ENCODE results near the gene TMEM231. TPM values are rescaled to one million over a fixed set of nuclear protein-coding genes. Genes with fewer than 3 reads are reported as not detected.
A peak's percentile ranks its signal among the peaks of the same experiment; 100 is the strongest.
"Not testable (repeated sequence)": the region's sequence is repeated elsewhere in the genome, so short reads cannot be mapped to it uniquely, and the experiment has no call there.

Gene TMEM231
- total RNA-seq, 1 experiment from 2014 or later, result 6.0 TPM

GRCh38 chr16:75573955-75574354, 17.9 kb upstream of the TMEM231 start:
- Histone ChIP-seq H3K27me3 (no peaks in the 10 kb centered on the region), H3K9me3 (no peaks in the 10 kb centered on the region), H3K36me3 (peaks cover 6% of the 10 kb centered on the region), H3K4me3 (no peak overlapping the region)
- no peak for DNase-seq

DNA sequence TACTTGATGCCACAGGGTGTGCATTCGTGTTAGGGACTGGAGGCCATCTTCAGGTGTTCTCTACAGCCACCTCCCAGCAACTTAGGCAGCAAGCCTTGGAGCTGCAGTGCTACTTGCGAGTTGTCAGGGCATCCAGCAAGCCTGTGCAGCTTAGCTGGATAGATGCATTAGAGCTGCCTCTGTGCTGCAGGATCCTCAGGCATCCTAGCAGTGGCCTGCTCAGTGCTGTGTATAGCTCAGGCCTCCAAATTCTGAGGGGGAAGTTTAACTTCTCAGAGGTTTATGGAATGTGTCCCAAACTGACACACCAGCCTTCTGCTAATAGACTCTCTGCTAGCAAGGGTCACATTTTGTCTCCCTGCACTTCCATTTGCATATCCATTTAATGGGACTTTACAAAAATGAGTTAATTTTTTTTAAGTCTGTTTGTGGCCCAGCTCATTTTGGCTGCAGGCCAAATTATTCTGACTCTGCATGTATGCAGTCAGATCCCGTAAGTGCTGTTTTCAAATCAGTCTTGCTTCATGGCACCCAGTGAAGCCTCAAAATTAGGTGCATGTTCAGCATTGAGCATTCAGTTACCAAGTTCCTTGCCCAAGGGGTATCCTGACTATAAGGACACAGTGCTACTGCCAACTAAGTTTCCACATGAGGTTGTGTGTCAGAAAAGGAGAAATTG, 17.0 kb upstream of the TMEM231 start:
- Histone ChIP-seq H3K9me3 (no peaks in the 10 kb centered on the region), H3K36me3 (peaks cover 10% of the 10 kb centered on the region), H3K27me3 (no peaks in the 10 kb centered on the region), H3K4me3 (no peak overlapping the region)
- DNase-seq, result no peak

- Histone ChIP-seq H3K27me3 (no peaks in the 10 kb centered on the region), H3K36me3 (peaks cover 13% of the 10 kb centered on the region), H3K9me3 (no peaks in the 10 kb centered on the region), H3K4me3 (no peak overlapping the region)
- DNase-seq, result no peak
These were observed 14.5 kb upstream of the TMEM231 start for GRCh38 chr16:75570396-75571065.

GRCh38 chr16:75567911-75568310, 11.9 kb upstream of the TMEM231 start:
- no peak overlapping the region for H3K4me3 ChIP-seq
- H3K36me3 ChIP-seq, result peaks cover 13% of the 10 kb centered on the region
- H3K9me3 ChIP-seq, result no peaks in the 10 kb centered on the region
- DNase-seq, result no peak
- H3K27me3 ChIP-seq, result no peaks in the 10 kb centered on the region

GRCh38 chr16:75566758-75567255, 10.8 kb upstream of the TMEM231 start:
- Histone ChIP-seq H3K9me3 (no peaks in the 10 kb centered on the region), H3K36me3 (peaks cover 10% of the 10 kb centered on the region), H3K4me3 (peak overlapping the region; percentile 72), H3K27me3 (no peaks in the 10 kb centered on the region)
- no peak for DNase-seq

GRCh38 chr16:75566040-75566757, 10.1 kb upstream of the TMEM231 start, which contains the start of gene GABARAPL2:
Gene GABARAPL2, plus strand, starts transcription at chr16:75566379. Its CDS starts 108 bp downstream, at chr16:75566487.
- H3K4me3 ChIP-seq, result peak within 1 kb of the TSS; percentile 72
- H3K27me3 ChIP-seq, result no peaks in the 10 kb centered on the region; the same call in 1 of the 2 replicates
- peaks cover 10% of the 10 kb centered on the region for H3K36me3 ChIP-seq
- H3K9me3 ChIP-seq, result no peaks in the 10 kb centered on the region
- DNase-seq, result peak; percentile 61

GRCh38 chr16:75565640-75566039, 9.6 kb upstream of the TMEM231 start:
- H3K9me3 ChIP-seq, result no peaks in the 10 kb centered on the region
- H3K36me3 ChIP-seq, result peaks cover 10% of the 10 kb centered on the region
- DNase-seq, result no peak
- H3K4me3 ChIP-seq, result peak overlapping the region; percentile 72
- H3K27me3 ChIP-seq, result no peaks in the 10 kb centered on the region; the same call in 1 of the 2 replicates

- H3K9me3 ChIP-seq, result no peaks in the 10 kb centered on the region
- no peak for DNase-seq
These were observed 3.7 kb upstream of the TMEM231 start for GRCh38 chr16:75559564-75560372.

DNA sequence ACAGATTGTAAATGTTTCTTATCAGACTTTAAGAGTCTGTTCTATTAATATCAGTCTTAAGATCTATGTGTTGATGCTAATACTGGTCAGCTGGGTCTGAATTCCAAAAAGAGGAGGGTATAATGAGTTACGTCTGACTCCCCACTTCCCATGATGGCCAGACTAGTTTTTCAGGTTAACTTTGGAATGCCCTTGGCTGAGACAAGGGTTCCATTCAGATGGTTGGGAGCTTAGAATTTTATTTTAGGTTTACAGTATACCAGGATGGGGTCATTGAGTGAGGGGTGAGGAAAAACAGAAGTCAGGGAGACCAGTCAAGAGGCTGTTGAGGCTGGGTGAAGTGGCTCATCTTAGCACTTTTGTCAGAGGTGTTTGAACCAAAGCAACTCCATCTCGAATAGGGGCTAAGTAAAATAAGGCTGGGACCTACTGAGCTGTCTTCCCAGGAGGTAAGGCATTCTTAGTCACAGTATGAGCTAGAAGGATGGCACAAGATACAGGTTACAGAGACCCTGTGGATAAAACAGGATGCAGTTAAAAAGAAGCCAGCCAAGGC, 2.9 kb upstream of the TMEM231 start:
- H3K27me3 ChIP-seq, result no peaks in the 10 kb centered on the region; the same call in 1 of the 2 replicates
- no peaks in the 10 kb centered on the region for H3K9me3 ChIP-seq
- no peak overlapping the region for H3K4me3 ChIP-seq
- DNase-seq, result no peak
- H3K36me3 ChIP-seq, result no peaks in the 10 kb centered on the region

More at GRCh38 chr16:75559564-75560372, 3.7 kb upstream of the TMEM231 start:
- Histone ChIP-seq H3K36me3 (no peaks in the 10 kb centered on the region), H3K27me3 (no peaks in the 10 kb centered on the region; the same call in 1 of the 2 replicates), H3K4me3 (no peak overlapping the region)

- peak overlapping the region; percentile 60 for H3K4me3 ChIP-seq
- no peaks in the 10 kb centered on the region; the same call in 1 of the 2 replicates for H3K27me3 ChIP-seq
- H3K9me3 ChIP-seq, result no peaks in the 10 kb centered on the region
- H3K36me3 ChIP-seq, result no peaks in the 10 kb centered on the region
- DNase-seq, result no peak
These were observed 439 bp upstream of the TMEM231 start for GRCh38 chr16:75556431-75556950.

DNA sequence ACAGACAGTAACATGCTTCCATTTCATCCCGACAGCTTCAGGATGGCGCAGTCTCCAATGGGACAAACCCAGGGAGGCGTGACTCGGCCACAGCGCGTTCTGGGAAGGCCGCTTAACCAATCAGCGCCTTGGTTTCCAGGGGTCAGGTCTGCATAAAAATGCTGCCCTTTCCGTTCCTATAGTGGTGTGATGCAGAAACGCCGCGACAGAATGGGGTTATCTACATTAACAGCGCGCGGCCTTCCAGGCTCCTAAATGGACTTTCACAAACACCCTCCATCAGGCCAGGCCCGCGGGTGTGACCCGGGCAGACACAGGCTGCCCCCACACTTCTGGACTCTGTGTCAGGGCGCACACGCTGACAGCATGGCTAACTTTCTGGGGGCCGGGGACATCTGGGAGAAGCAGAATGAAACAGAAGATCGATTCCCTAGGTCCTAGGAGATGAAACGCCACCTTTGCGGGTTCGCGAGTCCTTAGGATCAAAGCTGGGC, 792 bp downstream of the TMEM231 start:
- H3K4me3 ChIP-seq, result peak overlapping the region; percentile 60
- H3K27me3 ChIP-seq, result no peaks in the 10 kb centered on the region
- DNase-seq, result peak; percentile 87
- no peaks in the 10 kb centered on the region for H3K9me3 ChIP-seq
- no peaks in the 10 kb centered on the region for H3K36me3 ChIP-seq

DNA sequence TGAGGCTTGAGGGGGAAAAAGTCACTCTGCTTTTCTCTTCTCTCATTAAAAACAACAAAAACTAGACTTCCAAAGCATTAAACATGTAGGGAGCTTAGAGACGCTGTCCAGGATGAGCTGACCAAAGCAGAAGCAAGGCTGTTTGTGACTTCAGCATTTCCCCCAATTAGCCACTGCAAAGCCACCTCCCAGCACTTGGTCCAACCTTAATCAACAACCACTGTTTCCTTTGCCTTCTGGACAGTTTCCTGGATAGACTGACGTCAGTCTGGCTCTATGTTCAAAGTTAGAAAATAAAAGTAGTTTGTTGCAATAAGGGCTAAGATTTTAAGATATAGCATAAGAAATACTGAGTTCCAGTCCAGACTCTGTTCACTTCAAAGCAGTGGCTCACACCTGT, 3.1 kb downstream of the TMEM231 start:
- H3K9me3 ChIP-seq, result no peaks in the 10 kb centered on the region
- H3K4me3 ChIP-seq, result no peak overlapping the region
- no peaks in the 10 kb centered on the region for H3K27me3 ChIP-seq
- no peaks in the 10 kb centered on the region for H3K36me3 ChIP-seq
- DNase-seq, result no peak

GRCh38 chr16:75550211-75550662, 5.8 kb downstream of the TMEM231 start:
- H3K36me3 ChIP-seq, result no peaks in the 10 kb centered on the region
- H3K9me3 ChIP-seq, result no peaks in the 10 kb centered on the region
- DNase-seq, result peak; percentile 24
- H3K27me3 ChIP-seq, result no peaks in the 10 kb centered on the region
- no peak overlapping the region for H3K4me3 ChIP-seq

DNA sequence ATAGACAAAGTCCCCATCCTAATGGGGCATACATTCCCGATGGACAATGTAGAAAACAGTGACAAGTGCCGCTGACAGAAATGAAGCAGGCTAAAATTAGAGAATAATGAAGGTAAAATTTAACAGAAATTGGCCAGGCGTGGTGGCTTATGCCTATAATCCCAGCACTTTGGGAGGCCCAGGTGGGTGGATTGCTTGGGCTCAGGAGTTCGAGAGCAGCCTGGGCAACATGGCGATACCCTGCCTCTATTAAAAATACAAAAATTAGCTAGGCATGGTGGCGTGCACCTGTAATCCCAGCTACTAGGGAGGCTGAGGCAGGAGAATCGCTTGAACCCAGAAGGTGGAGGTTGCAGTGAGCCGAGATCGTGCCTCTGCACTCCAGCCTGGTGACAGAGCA, 7.6 kb downstream of the TMEM231 start:
- DNase-seq, H3K36me3 ChIP-seq, H3K9me3 ChIP-seq, H3K27me3 ChIP-seq, H3K4me3 ChIP-seq: not testable (repeated sequence)

DNA sequence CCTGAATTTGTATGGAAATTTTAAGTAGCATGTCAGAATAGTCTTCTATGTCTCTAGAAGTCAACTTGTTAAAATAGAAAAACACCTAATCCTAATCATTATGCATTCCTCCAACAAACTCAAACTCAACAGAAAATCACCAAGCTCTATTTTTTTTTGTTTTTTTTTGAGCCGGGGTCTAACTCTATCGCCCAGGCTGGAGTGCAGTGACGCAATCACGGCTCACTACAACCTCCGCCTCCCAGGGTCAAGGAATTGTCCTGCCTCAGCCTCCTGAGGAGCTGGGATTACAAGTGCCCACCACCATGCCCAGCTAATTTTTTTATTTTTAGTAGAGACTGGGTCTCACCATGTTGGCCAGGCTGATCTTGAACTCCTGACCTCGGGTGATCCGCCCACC, 9.8 kb downstream of the TMEM231 start:
- H3K27me3 ChIP-seq, result no peaks in the 10 kb centered on the region
- no peaks in the 10 kb centered on the region for H3K36me3 ChIP-seq
- H3K4me3 ChIP-seq, result no peak overlapping the region
- no peak for DNase-seq
- no peaks in the 10 kb centered on the region for H3K9me3 ChIP-seq

GRCh38 chr16:75545879-75546278, 10.2 kb downstream of the TMEM231 start:
- not testable (repeated sequence) for H3K9me3 ChIP-seq, DNase-seq, H3K27me3 ChIP-seq

More at GRCh38 chr16:75545879-75546278, 10.2 kb downstream of the TMEM231 start:
- not testable (repeated sequence) for H3K4me3 ChIP-seq, H3K36me3 ChIP-seq
